Parathyroid adenoma (tissue), 2 donors: ENCODE results near the gene LRRC49.
A peak's percentile ranks its signal among the peaks of the same experiment; 100 is the strongest.

Experiments
- H2AFZ ChIP-seq: fragments of 300-600 bp; sonication (generic); one replicate; pipeline ENCODE4 v1.7.0; 2017; ENCODE audit warnings: antibody characterized with exemption, mild to moderate bottlenecking
- H3K27ac ChIP-seq: fragments of 300-600 bp; sonication (generic); one replicate; pipeline ENCODE4 v1.7.0; 2017
- H3K27me3 ChIP-seq: fragments of 300-600 bp; sonication (generic); one replicate; pipeline ENCODE4 v1.7.0; 2017; ENCODE audit warnings: low read length; ENCODE audit not compliant: control insufficient read depth, insufficient read depth
- H3K36me3 ChIP-seq: fragments of 300-600 bp; sonication (generic); one replicate; pipeline ENCODE4 v1.7.0; 2017; ENCODE audit warnings: low read length; ENCODE audit not compliant: control insufficient read depth, insufficient read depth
- H3K4me1 ChIP-seq: fragments of 300-600 bp; sonication (generic); one replicate; pipeline ENCODE4 v1.7.0; 2017; ENCODE audit warnings: control low read depth
- H3K4me2 ChIP-seq: fragments of 300-600 bp; sonication (generic); one replicate; pipeline ENCODE4 v1.7.0; 2017; ENCODE audit warnings: low read length
- H3K4me3 ChIP-seq: fragments of 300-600 bp; sonication (generic); one replicate; pipeline ENCODE4 v1.7.0; 2017; ENCODE audit warnings: low read depth, low read length
- H3K79me2 ChIP-seq: fragments of 300-600 bp; sonication (generic); one replicate; pipeline ENCODE4 v1.7.0; 2017; ENCODE audit warnings: control low read depth
- H3K9ac ChIP-seq: fragments of 300-600 bp; sonication (generic); one replicate; pipeline ENCODE4 v1.7.0; 2017; ENCODE audit warnings: mild to moderate bottlenecking
- H3K9me3 ChIP-seq: fragments of 300-600 bp; sonication (generic); one replicate; pipeline ENCODE4 v1.7.0; 2017; ENCODE audit warnings: low read length; ENCODE audit not compliant: control insufficient read depth
- CTCF ChIP-seq: fragments of 300-600 bp; sonication (generic); IDR thresholded peaks from one replicate; pipeline ENCODE4 v1.7.0; 2017; ENCODE audit warnings: antibody characterized with exemption, mild to moderate bottlenecking
- donor health status: primary hyperparathyroidism.

LRRC49 gene

DNA sequence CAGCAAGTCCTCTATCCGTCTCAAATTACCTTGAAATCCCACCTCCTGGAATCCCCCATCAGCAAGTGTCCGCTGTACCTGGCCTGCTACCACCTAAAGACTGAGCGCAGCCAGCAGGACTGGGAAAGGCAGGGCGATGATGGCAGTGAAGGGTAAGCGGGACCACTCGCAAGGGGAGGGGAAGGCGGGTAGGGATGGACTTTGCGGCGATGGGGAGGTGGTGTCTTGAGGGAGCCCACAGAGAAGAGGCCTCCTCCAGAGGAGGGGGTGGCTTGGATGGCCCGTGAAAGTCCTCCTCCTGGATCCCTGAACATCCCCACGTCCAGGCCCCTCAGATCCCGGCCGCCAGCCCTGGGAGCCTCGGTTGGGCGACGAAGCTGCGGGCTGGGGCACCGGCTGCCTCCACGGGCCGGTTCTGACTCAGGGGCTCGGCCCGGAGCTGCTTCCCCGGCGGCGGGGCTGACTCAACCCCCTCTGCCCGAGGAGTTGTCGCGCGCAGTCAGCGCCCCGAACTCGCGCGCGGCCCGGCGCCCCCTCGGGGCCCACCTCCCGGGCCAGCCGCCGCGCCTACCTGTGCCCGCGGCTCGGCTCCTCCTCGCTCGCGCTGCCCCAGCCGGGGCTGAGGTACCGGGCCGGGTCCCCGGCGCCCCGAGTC lies 39.2 kb upstream of the LRRC49 start:
- Histone ChIP-seq H2AFZ (peak overlapping the region; percentile 68), H3K4me2 (peak overlapping the region; percentile 76), H3K36me3 (no peaks in the 10 kb centered on the region), H3K4me1 (peaks cover 3% of the 10 kb centered on the region), H3K27me3 (no peaks in the 10 kb centered on the region), H3K9me3 (no peaks in the 10 kb centered on the region), H3K79me2 (no peaks in the 10 kb centered on the region), H3K9ac (no peak overlapping the region), H3K4me3 (peak overlapping the region; percentile 69), H3K27ac (no peak overlapping the region)
- TF ChIP-seq CTCF, result no peak

- no peaks in the 10 kb centered on the region for H3K27me3 ChIP-seq
- no peaks in the 10 kb centered on the region for H3K9me3 ChIP-seq
- H3K4me3 ChIP-seq, result peak within 1 kb of the TSS; percentile 69
- peaks cover 3% of the 10 kb centered on the region for H3K4me1 ChIP-seq
- H3K79me2 ChIP-seq, result no peaks in the 10 kb centered on the region
- no peaks in the 10 kb centered on the region for H3K36me3 ChIP-seq
- H3K4me2 ChIP-seq, result peak within 1 kb of the TSS; percentile 78
- H2AFZ ChIP-seq, result peak within 1 kb of the TSS; percentile 84
- H3K9ac ChIP-seq, result no peak within 1 kb of the TSS
- H3K27ac ChIP-seq, result peak within 1 kb of the TSS; percentile 51
- no peak for TF ChIP-seq CTCF
Observed at GRCh38 chr15:70853973-70854665, 38.5 kb upstream of the LRRC49 start, which contains the start of gene LARP6. Gene LARP6, minus strand, starts transcription at chr15:70854157. Its CDS starts 69 bp downstream, at chr15:70854088.

DNA sequence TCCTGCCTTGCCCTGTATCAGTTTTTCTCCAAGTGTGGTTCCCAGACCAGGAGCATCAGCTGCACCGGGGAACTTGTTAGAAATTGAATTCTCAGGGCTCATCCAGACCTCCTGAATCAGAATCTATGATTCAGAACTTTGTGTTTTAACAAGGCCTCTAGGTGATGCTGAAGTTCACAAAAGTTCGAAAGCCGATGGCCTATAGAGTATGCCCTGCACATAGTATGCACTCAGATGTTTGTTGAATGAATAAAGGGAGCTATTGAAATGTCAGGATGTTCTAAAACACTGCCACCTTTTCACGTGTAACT lies 38.0 kb upstream of the LRRC49 start:
- Histone ChIP-seq H3K36me3 (no peaks in the 10 kb centered on the region), H2AFZ (peak overlapping the region; percentile 84), H3K79me2 (no peaks in the 10 kb centered on the region), H3K4me2 (peak overlapping the region; percentile 78), H3K4me3 (peak overlapping the region; percentile 66), H3K27ac (peak overlapping the region; percentile 51), H3K27me3 (no peaks in the 10 kb centered on the region), H3K9ac (no peak overlapping the region), H3K9me3 (no peaks in the 10 kb centered on the region), H3K4me1 (peaks cover 3% of the 10 kb centered on the region)
- TF ChIP-seq CTCF, result no peak

GRCh38 chr15:70855764-70856163 lies 36.9 kb upstream of the LRRC49 start:
- H3K9me3 ChIP-seq, result no peaks in the 10 kb centered on the region
- no peaks in the 10 kb centered on the region for H3K79me2 ChIP-seq
- no peak overlapping the region for H3K4me3 ChIP-seq
- H3K36me3 ChIP-seq, result no peaks in the 10 kb centered on the region
- H3K27me3 ChIP-seq, result no peaks in the 10 kb centered on the region
- TF ChIP-seq CTCF, result no peak
- peaks cover 3% of the 10 kb centered on the region for H3K4me1 ChIP-seq
- H3K4me2 ChIP-seq, result no peak overlapping the region
- no peak overlapping the region for H2AFZ ChIP-seq
- no peak overlapping the region for H3K27ac ChIP-seq
- no peak overlapping the region for H3K9ac ChIP-seq
